ENCODE measurements around the gene TWIST2.

TWIST2 gene

DNA sequence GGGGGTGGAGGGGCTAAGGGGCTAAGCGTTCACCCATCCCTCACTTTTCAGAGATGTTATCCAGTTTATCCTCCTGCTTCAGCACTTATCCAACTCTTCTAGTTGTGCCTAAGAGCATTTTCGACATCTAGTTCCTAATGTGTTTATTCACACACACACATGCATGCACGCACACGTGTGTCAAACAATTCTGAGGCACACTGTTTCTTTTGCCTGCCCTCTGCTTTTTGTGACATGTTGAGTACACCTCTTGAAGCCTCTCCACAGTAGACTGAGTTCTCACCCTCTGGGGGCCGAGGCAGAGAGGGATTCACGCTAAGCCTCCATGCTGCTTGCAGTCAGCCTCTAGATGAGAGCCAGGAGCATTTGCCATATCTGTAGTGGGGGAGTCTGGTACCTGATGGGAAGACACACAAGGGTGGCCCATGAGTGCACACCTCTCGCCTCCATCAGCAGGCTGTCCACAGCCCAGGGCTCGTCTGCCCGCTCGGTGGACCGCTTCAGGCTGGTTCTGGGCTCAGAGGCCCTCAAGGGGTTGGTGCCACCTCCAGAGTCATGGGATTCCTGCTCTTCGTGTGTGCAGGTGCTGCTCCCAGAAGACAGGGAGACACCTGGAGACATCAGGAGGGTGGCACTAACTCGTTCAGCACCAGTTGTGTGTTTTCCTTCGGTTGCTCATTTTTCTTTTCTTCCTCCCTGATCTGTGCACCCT lies 11.9 kb downstream of the TWIST2 start:
- no peak for DNase-seq

GRCh38 chr2:238861013-238861730 lies 13.3 kb downstream of the TWIST2 start:
- DNase-seq, result no peak

DNA sequence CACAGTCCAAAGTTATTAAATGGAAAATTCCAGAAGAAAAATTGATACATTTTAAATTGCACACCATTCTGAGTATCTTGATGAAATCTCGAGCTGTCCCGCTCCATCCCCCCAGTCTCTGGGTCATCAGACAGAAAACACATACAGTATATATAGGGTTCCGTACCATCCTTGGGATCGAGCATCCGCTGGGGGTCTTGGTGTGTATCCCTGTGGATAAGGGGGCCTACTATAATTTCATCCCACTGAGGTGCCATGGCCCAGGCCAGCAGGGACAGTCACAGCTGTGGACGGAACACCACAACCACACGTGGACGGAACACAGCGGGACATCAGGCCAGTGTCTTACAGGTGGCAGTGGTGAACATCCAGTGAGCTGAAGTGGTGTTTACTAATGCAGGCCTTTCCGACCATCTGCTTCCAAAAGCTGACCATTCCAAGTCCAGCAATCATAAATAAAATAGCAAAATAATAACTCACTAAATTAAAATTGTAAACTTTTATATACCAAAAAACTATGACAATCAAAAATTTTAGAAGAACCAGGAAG lies 14.0 kb downstream of the TWIST2 start:
- no peak for DNase-seq

DNA sequence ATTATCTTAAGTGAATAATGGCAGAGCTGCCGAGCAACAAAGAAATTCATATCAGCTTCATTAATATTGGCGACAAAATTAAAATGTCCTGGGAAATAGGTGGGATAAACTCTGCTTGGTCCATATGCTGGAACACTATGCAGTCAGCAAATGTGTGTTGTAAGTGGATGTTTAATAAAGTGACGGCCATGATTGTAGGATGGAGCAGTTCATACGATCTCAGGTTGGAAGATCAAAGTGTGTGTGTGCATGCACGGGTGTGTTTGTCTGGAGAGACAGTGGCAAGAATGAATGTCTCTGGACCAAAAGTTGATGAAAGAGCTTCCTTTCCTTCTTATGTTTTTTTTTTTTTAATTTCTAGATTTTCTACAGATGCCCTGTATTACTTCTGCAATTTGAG lies 14.8 kb downstream of the TWIST2 start:
- DNase-seq, result no peak

- no peak for DNase-seq
These were observed 15.3 kb downstream of the TWIST2 start for GRCh38 chr2:238863231-238863630.

DNA sequence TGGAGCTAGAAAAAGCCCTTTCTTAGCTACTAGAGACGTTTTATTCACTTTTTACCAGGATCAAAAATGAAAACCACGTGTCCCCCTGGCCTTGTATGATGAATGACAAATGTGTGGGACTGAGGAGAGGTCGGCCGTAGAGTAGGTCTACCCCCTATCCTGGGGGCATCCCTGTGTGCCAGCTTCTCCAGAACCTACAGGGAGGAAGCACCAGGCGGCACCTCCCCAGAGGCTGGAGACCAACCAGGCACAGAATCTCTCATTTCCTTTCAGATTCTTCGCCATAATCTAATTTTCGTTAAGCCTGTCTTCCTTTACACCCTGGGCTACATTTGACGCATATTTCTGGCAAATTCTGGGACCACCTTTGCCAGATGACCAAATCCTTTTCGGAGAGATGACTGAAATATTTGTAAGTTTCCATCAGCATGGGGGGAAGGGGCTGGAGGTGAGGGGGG lies 15.9 kb downstream of the TWIST2 start:
- DNase-seq, result no peak

- no peak for DNase-seq
These were observed 16.5 kb downstream of the TWIST2 start for GRCh38 chr2:238864207-238865014.

GRCh38 chr2:238865015-238865719 lies 17.3 kb downstream of the TWIST2 start:
- DNase-seq, result no peak

DNA sequence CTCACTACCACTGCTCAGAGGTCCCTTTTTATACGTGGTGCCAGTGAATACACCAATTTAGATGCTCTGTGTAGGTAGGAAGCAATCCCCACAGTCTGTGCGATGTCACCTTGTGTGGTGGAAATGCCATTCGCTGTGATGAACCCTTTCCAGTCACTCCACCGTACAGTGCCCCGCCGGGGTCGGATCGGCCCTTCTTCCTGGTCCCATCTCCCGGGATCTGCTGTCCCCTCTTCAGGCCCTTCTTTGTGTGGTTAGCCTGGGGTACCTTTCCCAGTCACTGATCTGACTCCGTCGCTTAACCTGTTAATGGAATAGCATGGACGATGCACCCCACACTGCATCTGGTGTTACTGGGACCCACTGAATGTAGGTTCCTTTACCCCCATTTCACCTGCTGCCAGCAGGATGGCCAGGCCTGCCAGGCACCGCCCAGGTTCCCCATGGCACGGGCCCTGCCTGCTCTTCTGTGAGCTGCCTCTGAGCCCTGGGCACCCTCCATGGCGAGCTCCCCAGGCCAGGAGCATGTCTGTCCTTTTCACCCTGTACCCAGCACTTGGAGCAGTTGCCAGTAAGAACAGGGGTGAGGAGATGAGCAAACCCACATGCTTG lies 18.0 kb downstream of the TWIST2 start:
- no peak for DNase-seq

- DNase-seq, result no peak
These were observed 18.9 kb downstream of the TWIST2 start for GRCh38 chr2:238866656-238867277.

DNA sequence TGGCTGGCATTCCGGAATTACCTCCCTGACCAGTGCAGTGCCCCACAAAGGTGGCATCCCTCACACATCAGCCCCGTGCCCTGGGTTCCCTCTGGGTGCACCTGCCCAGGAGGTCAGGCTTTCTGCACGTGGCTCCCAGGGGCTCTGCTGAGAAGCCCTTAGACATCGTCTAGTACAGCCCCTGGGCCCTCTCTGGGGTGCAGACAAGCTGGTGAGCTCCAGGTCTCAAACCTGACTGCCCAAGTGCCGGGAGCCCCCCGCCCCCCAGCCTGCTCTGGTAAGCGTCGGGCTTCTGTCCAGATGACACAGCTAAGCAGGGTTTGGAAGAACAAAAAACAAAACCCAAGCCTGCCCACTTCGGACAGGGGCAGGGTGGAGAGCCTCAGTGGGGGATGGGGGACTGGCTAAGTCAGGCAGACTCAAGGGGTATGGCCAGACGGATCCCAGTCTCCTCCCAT lies 20.2 kb downstream of the TWIST2 start:
- DNase-seq, result no peak

GRCh38 chr2:238868616-238869292 lies 20.9 kb downstream of the TWIST2 start:
- DNase-seq, result no peak

DNA sequence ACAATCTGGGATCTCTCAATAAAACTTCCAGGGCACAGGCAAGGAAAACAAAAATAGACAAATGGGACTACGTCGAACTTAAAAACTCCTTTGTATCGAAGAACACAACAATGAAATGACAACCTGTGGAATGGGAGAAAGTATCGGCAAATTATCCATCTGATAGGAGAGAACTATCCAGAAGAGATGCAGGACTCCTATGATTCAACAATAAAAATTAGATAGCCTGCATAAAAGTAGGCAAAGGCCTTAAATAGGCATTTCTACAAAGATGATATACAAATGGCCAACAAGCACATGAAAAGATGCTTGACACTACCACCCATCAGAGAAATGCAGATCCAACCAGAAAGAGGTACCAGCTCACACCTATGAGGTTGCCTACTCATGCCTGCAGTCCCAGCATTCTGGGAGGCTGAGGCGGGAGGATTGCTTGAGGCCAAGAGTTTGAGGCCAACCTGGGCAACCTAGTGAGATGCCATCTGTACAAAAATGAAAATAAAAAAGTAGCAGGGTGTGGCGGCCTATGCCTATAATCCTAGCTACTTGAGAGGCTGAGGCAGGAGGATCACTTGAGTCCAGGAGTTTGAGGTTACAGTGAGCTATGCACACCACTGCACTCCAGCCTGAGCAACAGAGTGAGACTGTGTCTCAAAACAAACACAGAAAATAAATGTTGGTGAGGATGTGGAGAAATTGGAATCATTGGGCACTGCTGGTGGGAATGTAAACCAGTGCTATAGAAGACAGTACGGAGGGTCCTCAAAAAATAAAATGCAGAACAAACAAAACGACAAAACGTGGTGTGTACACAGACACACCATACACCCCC lies 21.6 kb downstream of the TWIST2 start:
- no peak for DNase-seq

DNA sequence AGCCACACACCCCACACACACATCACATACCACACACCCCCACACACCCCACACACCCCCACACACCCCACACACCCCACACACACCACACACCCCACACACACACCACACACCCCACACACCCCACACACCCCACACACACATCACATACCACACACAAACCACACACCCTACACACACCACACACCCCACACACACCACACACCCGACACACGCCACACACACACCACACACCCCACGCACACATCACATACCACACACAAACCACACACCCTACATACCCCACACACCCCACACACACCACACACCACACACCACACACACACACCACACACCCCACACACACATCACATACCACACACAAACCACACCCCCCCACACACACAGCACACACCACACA lies 22.4 kb downstream of the TWIST2 start:
- DNase-seq, result no peak

GRCh38 chr2:238872026-238872425 lies 24.1 kb downstream of the TWIST2 start:
- no peak for DNase-seq

- no peak for DNase-seq
These were observed 24.9 kb downstream of the TWIST2 start for GRCh38 chr2:238872628-238873380.

- no peak for DNase-seq
These were observed 25.5 kb downstream of the TWIST2 start for GRCh38 chr2:238873381-238873801.

DNA sequence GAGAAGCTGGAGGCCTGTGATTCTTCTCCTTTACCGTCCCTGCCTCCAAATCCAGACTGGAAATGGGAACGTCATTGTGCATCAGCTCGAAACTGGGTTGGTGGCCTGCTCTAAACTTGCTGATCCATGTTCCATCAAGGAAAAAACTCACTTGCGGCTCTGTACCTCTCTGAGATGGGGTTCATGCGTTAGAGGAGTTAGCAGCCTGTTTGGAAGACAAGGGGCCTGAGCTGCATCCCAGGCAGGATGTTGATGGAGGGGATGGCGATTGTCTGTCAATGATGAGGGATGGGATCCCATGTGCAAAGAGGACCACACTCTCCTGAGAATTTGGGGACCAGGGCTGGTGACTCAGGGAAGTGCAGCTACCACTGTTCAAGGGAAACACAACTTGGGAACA lies 26.0 kb downstream of the TWIST2 start:
- DNase-seq, result no peak

DNA sequence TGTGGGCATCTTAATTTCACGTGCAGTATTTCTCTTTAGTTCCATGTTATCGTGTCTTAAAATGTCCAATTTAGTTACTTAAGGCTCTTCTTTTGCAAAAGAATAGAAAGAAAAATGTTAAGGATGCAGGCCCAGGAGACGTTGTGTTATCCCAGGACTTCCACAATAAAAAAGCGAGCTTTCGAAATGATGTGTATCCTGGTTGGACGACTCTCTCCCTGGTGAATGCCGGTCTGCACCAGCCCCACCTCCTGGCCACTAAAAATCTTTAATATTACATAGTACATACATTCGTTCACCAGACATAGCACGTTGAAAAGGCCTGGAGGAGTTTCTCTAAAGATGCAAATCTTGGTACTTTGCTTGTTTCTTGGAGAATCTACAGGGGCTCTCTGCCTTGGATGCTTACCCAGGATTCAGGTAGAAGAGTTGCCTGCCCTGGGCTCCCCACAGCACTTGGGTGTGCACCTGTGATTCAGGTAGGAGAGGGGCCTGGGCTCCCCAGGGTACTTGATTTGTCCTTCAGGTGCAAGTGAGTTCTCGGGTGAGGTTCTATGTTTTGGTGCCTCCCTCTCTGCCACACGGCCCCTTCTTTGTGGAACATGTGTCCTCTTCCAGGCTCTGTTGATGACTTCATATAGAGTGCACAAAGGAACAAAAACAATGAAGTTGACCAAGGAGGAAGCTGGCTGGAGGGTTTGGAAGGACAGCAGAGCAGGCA lies 26.6 kb downstream of the TWIST2 start:
- no peak for DNase-seq

Measured in NCI-H1417 treated with DMSO at 0.1 percent for 48 hours (cell line).